HepG2 (cell line): Measurements from ENCODE around the gene NAPEPLD. TPM values are rescaled to one million over a fixed set of nuclear protein-coding genes. Genes with fewer than 3 reads are reported as not detected.
A peak's percentile ranks its signal among the peaks of the same experiment; 100 is the strongest.

Source experiments
- ATRX ChIP-seq: sonication (generic); formaldehyde crosslinking; IDR thresholded peaks from 2 replicates; pipeline ENCODE4 v1.4.0; 2020; ENCODE audit warnings: missing genetic modification reagents, borderline replicate concordance
- CBX5 ChIP-seq: sonication (generic); formaldehyde crosslinking; IDR thresholded peaks from 2 replicates; pipeline ENCODE4 v1.4.0; 2020; ENCODE audit warnings: missing genetic modification reagents, borderline replicate concordance
- MTA1 ChIP-seq: sonication (generic); formaldehyde crosslinking; IDR thresholded peaks from 2 replicates; pipeline ENCODE4 v1.4.0; 2020; ENCODE audit warnings: missing genetic modification reagents, mild to moderate bottlenecking, borderline replicate concordance
- MXD4 ChIP-seq: IDR thresholded peaks from 2 replicates; pipeline ENCODE4 v1.6.1; 2016; ENCODE audit warnings: mild to moderate bottlenecking, missing biosample characterization, missing genetic modification reagents
- ZNF124 ChIP-seq: sonication (generic); formaldehyde crosslinking; IDR thresholded peaks from 2 replicates; pipeline ENCODE4 v1.4.0; 2020; ENCODE audit warnings: missing genetic modification reagents
- ZNF772 ChIP-seq: sonication (generic); formaldehyde crosslinking; IDR thresholded peaks from 2 replicates; pipeline ENCODE4 v1.5.0; 2020; ENCODE audit warnings: mild to moderate bottlenecking, missing genetic modification reagents
- ZNF781 ChIP-seq: sonication (generic); formaldehyde crosslinking; IDR thresholded peaks from 2 replicates; pipeline ENCODE4 v1.5.1; 2020; ENCODE audit warnings: borderline replicate concordance, mild to moderate bottlenecking, missing genetic modification reagents; ENCODE audit errors: not compliant biosample characterization
- polyA plus RNA-seq, 8 experiments: library from polyadenylated mRNA; depleted of rRNA in 3 of 8; stranded (reverse) in 7 of 8; unstranded in 1 of 8; fragments of >200 nt; fragmentation: Illumina TruSeq in 4 of 8; extraction: Trizol in 4 of 8; gene quantifications; 2 replicates each; pipeline versions ENCODE4 v1.2.1 to v1.2.3, GENCODE V29; 2011 to 2016; ENCODE audit warnings: low read depth in 4 of 8, missing spikeins in 1 of 8, mixed read lengths in 1 of 8; ENCODE audit not compliant: insufficient read depth in 1 of 8
- total RNA-seq, 5 experiments: library from RNA; depleted of rRNA; stranded (reverse); fragments of >200 nt; fragmentation: Illumina TruSeq; extraction: Trizol; gene quantifications; 2 replicates each; pipeline ENCODE4 v1.2.3, GENCODE V29; 2016; ENCODE audit warnings: low read depth in 1 of 5
- TF ChIP-seq, protein P1 (sequence below), 2 experiments: sonication (generic) in 1 of 2; formaldehyde crosslinking in 1 of 2; IDR thresholded peaks; 2 replicates each; pipeline versions ENCODE4 v1.4.0 to v1.6.1; 2016 to 2020; ENCODE audit warnings: borderline replicate concordance in 1 of 2, low read depth in 1 of 2, mild to moderate bottlenecking in 1 of 2, missing genetic modification reagents in 1 of 2
- TF ChIP-seq, protein P2 (sequence below): IDR thresholded peaks from 2 replicates; pipeline ENCODE4 v1.6.1; 2016; ENCODE audit warnings: mild to moderate bottlenecking, missing biosample characterization, missing genetic modification reagents
- TF ChIP-seq, protein P3 (sequence below): sonication (generic); formaldehyde crosslinking; IDR thresholded peaks from 2 replicates; pipeline ENCODE4 v1.8.0; 2022; ENCODE audit warnings: missing genetic modification reagents, mild to moderate bottlenecking, moderate library complexity, borderline replicate concordance
- TF ChIP-seq, protein P4 (sequence below): sonication (generic); formaldehyde crosslinking; IDR thresholded peaks from 2 replicates; pipeline ENCODE4 v1.5.1; 2020; ENCODE audit warnings: mild to moderate bottlenecking, missing genetic modification reagents, moderate library complexity
- TF ChIP-seq, protein P5 (sequence below): IDR thresholded peaks from 2 replicates; pipeline ENCODE4 v1.6.1; 2016; ENCODE audit warnings: low read depth
- TF ChIP-seq, protein P6 (sequence below): IDR thresholded peaks from 2 replicates; pipeline ENCODE4 v1.6.1; 2016

NAPEPLD gene
- total and polyA plus RNA-seq, 2 of the 13 experiments (the other 11 are each of a cell fraction or from before 2014, with no cell fraction given): 3.4 to 5.6 TPM

DNA sequence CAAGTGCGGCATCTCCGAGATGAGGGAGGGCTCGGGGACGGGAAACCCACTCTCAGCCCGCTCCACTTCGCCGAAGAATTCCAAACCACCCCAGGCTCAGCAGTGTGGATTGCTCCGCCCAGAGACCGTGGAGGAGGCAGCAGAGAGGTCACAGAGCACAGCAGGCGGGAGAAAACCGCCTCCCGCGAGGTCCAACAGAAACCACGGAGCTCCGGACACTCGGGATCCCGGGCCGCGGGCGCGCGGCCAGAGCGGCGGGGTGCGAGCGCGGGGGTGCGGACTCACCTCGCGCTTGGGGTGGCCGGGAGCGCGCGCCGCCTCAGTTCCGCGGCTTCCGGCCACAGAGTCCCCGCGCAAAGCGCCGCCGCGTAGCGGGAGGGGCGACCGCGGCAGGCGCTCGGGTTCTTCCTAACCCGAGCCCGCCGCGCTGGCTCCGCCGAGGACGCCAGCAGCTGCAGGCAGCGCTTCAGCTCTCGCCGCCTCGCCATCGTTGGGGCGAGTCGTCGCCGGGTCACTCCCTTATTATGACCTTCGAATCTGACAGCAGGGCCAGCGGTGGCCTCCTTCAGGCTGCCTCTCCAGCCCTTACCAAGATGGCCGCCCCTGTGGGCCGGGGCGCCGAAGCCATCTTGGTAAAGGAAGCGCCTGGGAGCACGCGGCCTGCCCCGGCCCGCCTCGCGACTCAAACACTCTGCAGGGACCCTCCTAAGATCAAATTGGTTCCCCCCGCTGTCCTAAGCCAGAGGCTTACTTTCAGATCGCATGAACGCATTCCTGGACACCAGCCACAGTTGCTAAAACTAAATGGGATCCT lies at the start of gene NAPEPLD (continued):
- TF ChIP-seq, protein P1, sequence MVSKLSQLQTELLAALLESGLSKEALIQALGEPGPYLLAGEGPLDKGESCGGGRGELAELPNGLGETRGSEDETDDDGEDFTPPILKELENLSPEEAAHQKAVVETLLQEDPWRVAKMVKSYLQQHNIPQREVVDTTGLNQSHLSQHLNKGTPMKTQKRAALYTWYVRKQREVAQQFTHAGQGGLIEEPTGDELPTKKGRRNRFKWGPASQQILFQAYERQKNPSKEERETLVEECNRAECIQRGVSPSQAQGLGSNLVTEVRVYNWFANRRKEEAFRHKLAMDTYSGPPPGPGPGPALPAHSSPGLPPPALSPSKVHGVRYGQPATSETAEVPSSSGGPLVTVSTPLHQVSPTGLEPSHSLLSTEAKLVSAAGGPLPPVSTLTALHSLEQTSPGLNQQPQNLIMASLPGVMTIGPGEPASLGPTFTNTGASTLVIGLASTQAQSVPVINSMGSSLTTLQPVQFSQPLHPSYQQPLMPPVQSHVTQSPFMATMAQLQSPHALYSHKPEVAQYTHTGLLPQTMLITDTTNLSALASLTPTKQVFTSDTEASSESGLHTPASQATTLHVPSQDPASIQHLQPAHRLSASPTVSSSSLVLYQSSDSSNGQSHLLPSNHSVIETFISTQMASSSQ (IDR thresholded peaks at IDR 0.05; ENCODE audit: low read depth): no peak
- TF ChIP-seq, protein P1 (CRISPR knock-in tag; IDR thresholded peaks at IDR 0.05; ENCODE audit: borderline replicate concordance): no peak
- no peak for TF ChIP-seq ATRX (CRISPR knock-in tag)
- peak; percentile 47; the same call in 1 of the 2 replicates for TF ChIP-seq ZNF124 (CRISPR knock-in tag)
- TF ChIP-seq ZNF781 (CRISPR knock-in tag): peak; percentile 16
- no peak for TF ChIP-seq MTA1 (CRISPR knock-in tag)
- TF ChIP-seq, protein P2, sequence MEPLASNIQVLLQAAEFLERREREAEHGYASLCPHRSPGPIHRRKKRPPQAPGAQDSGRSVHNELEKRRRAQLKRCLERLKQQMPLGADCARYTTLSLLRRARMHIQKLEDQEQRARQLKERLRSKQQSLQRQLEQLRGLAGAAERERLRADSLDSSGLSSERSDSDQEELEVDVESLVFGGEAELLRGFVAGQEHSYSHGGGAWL (CRISPR knock-in tag): 0 out of 2 replicates have a peak, but pooled peaks have one; percentile 44
- TF ChIP-seq, protein P3, sequence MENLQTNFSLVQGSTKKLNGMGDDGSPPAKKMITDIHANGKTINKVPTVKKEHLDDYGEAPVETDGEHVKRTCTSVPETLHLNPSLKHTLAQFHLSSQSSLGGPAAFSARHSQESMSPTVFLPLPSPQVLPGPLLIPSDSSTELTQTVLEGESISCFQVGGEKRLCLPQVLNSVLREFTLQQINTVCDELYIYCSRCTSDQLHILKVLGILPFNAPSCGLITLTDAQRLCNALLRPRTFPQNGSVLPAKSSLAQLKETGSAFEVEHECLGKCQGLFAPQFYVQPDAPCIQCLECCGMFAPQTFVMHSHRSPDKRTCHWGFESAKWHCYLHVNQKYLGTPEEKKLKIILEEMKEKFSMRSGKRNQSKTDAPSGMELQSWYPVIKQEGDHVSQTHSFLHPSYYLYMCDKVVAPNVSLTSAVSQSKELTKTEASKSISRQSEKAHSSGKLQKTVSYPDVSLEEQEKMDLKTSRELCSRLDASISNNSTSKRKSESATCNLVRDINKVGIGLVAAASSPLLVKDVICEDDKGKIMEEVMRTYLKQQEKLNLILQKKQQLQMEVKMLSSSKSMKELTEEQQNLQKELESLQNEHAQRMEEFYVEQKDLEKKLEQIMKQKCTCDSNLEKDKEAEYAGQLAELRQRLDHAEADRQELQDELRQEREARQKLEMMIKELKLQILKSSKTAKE (CRISPR knock-in tag): no peak
- TF ChIP-seq MXD4: no peak
- TF ChIP-seq, protein P4, sequence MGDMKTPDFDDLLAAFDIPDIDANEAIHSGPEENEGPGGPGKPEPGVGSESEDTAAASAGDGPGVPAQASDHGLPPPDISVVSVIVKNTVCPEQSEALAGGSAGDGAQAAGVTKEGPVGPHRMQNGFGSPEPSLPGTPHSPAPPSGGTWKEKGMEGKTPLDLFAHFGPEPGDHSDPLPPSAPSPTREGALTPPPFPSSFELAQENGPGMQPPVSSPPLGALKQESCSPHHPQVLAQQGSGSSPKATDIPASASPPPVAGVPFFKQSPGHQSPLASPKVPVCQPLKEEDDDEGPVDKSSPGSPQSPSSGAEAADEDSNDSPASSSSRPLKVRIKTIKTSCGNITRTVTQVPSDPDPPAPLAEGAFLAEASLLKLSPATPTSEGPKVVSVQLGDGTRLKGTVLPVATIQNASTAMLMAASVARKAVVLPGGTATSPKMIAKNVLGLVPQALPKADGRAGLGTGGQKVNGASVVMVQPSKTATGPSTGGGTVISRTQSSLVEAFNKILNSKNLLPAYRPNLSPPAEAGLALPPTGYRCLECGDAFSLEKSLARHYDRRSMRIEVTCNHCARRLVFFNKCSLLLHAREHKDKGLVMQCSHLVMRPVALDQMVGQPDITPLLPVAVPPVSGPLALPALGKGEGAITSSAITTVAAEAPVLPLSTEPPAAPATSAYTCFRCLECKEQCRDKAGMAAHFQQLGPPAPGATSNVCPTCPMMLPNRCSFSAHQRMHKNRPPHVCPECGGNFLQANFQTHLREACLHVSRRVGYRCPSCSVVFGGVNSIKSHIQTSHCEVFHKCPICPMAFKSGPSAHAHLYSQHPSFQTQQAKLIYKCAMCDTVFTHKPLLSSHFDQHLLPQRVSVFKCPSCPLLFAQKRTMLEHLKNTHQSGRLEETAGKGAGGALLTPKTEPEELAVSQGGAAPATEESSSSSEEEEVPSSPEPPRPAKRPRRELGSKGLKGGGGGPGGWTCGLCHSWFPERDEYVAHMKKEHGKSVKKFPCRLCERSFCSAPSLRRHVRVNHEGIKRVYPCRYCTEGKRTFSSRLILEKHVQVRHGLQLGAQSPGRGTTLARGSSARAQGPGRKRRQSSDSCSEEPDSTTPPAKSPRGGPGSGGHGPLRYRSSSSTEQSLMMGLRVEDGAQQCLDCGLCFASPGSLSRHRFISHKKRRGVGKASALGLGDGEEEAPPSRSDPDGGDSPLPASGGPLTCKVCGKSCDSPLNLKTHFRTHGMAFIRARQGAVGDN (CRISPR knock-in tag): peak; percentile 99
- TF ChIP-seq, protein P5, sequence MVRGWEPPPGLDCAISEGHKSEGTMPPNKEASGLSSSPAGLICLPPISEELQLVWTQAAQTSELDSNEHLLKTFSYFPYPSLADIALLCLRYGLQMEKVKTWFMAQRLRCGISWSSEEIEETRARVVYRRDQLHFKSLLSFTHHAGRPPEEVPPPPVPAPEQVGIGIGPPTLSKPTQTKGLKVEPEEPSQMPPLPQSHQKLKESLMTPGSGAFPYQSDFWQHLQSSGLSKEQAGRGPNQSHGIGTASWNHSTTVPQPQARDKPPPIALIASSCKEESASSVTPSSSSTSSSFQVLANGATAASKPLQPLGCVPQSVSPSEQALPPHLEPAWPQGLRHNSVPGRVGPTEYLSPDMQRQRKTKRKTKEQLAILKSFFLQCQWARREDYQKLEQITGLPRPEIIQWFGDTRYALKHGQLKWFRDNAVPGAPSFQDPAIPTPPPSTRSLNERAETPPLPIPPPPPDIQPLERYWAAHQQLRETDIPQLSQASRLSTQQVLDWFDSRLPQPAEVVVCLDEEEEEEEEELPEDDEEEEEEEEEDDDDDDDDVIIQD: peak; percentile 22; the same call in 1 of the 2 replicates
- TF ChIP-seq CBX5: peak; percentile 70; the same call in 1 of the 2 replicates
- TF ChIP-seq ZNF772 (CRISPR knock-in tag): peak; percentile 15; the same call in 1 of the 2 replicates
- TF ChIP-seq, protein P6, sequence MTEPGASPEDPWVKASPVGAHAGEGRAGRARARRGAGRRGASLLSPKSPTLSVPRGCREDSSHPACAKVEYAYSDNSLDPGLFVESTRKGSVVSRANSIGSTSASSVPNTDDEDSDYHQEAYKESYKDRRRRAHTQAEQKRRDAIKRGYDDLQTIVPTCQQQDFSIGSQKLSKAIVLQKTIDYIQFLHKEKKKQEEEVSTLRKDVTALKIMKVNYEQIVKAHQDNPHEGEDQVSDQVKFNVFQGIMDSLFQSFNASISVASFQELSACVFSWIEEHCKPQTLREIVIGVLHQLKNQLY: no peak
